C4-2B (cell line): ENCODE measurements around the gene SYNDIG1.

ENCODE experiments used
- CTCF ChIP-seq: fragments of 450-650 bp; conservative IDR thresholded peaks from 2 replicates; pipeline ENCODE4 v1.5.1; 2017; ENCODE audit warnings: mild to moderate bottlenecking
- ZFX ChIP-seq: fragments of 450-650 bp; IDR thresholded peaks from 2 replicates; pipeline ENCODE4 v1.6.1; 2017

- TF ChIP-seq CTCF (no peak), ZFX (no peak)
Measured at GRCh38 chr20:24444526-24445190, 24.8 kb upstream of the SYNDIG1 start.
